ENCODE measurements around the gene KCNMB2.

KCNMB2 gene

GRCh38 chr3:178537122-178537705 is 978 bp downstream of the KCNMB2 start:
- Histone ChIP-seq H3K9ac (ENCODE audit: low read depth, low read length, poor library complexity) (no peak overlapping the region), H2AFZ (ENCODE audit: low read length) (no peak overlapping the region), H3K4me2 (ENCODE audit: insufficient read depth, low read length, poor library complexity, severe bottlenecking) (no peak overlapping the region), H3K36me3 (replicated peaks in 1 of 2; ENCODE audit: control insufficient read depth in 2 of 2, insufficient read depth in 2 of 2, low read length in 2 of 2) (no peaks in the 10 kb centered on the region), H3K4ac (ENCODE audit: low read length) (no peak overlapping the region), H2BK15ac (ENCODE audit: low read length) (no peak overlapping the region), H3K4me3 (ENCODE audit: low read length in 2 of 2) (no peak overlapping the region), H3K27ac (replicated peaks; ENCODE audit: low read length) (no peak overlapping the region), H2BK120ac (ENCODE audit: low read depth, low read length) (no peak overlapping the region), H4K8ac (ENCODE audit: low read depth, low read length) (no peak overlapping the region), H3K4me1 (ENCODE audit: control insufficient read depth in 2 of 2, insufficient read depth in 1 of 2, low read depth in 1 of 2, low read length in 2 of 2) (peaks cover 4 to 9% of the 10 kb centered on the region in 2 donors), H3K27me3 (ENCODE audit: control insufficient read depth in 3 of 3, insufficient read depth in 3 of 3, low read depth in 1 of 3, low read length in 3 of 3) (peaks cover 0 to 9% (median 0%) of the 10 kb centered on the region in 3 experiments), H3K14ac (ENCODE audit: low read length) (no peak overlapping the region), H3K9me3 (replicated peaks in 1 of 2; ENCODE audit: control insufficient read depth in 2 of 2, insufficient read depth in 1 of 2, low read depth in 1 of 2, low read length in 2 of 2) (no peaks in the 10 kb centered on the region), H3K18ac (ENCODE audit: low read length) (no peak overlapping the region), H2BK12ac (ENCODE audit: low read length) (no peak overlapping the region), H3K23ac (ENCODE audit: low read depth, low read length, poor library complexity) (no peak overlapping the region), H2BK5ac (ENCODE audit: low read length) (no peak overlapping the region), H3K79me1 (ENCODE audit: low read depth, low read length) (no peaks in the 10 kb centered on the region), H2AK5ac (ENCODE audit: low read depth, low read length) (no peak overlapping the region), H4K91ac (ENCODE audit: low read depth, low read length, poor library complexity) (no peak overlapping the region)
- DNase-seq (ENCODE audit: low spot score), result no peak
- no CpG with 5 or more reads among the region's 7 CpGs for WGBS, 2 donors (ENCODE audit: extremely low coverage in 2 of 2, insufficient read length in 2 of 2, insufficient replicate concordance in 1 of 2)

- Histone ChIP-seq H3K9ac (ENCODE audit: low read depth, low read length, poor library complexity) (no peak overlapping the region), H3K23ac (ENCODE audit: low read depth, low read length, poor library complexity) (no peak overlapping the region), H3K36me3 (replicated peaks in 1 of 2; ENCODE audit: control insufficient read depth in 2 of 2, insufficient read depth in 2 of 2, low read length in 2 of 2) (no peaks in the 10 kb centered on the region), H2AFZ (ENCODE audit: low read length) (no peak overlapping the region), H4K91ac (ENCODE audit: low read depth, low read length, poor library complexity) (no peak overlapping the region), H3K4me1 (ENCODE audit: control insufficient read depth in 2 of 2, insufficient read depth in 1 of 2, low read depth in 1 of 2, low read length in 2 of 2) (peaks cover 4 to 9% of the 10 kb centered on the region in 2 donors), H3K4ac (ENCODE audit: low read length) (no peak overlapping the region), H3K27ac (replicated peaks; ENCODE audit: low read length) (no peak overlapping the region), H4K8ac (ENCODE audit: low read depth, low read length) (no peak overlapping the region), H3K9me3 (replicated peaks in 1 of 2; ENCODE audit: control insufficient read depth in 2 of 2, insufficient read depth in 1 of 2, low read depth in 1 of 2, low read length in 2 of 2) (no peaks in the 10 kb centered on the region), H2AK5ac (ENCODE audit: low read depth, low read length) (no peak overlapping the region), H3K18ac (ENCODE audit: low read length) (no peak overlapping the region), H2BK12ac (ENCODE audit: low read length) (no peak overlapping the region), H2BK15ac (ENCODE audit: low read length) (no peak overlapping the region), H2BK5ac (ENCODE audit: low read length) (no peak overlapping the region), H3K4me2 (ENCODE audit: insufficient read depth, low read length, poor library complexity, severe bottlenecking) (no peak overlapping the region), H3K14ac (ENCODE audit: low read length) (no peak overlapping the region), H2BK120ac (ENCODE audit: low read depth, low read length) (no peak overlapping the region), H3K4me3 (ENCODE audit: low read length in 2 of 2) (no peak overlapping the region), H3K27me3 (ENCODE audit: control insufficient read depth in 3 of 3, insufficient read depth in 3 of 3, low read depth in 1 of 3, low read length in 3 of 3) (peaks cover 0 to 12% (median 0%) of the 10 kb centered on the region in 3 experiments), H3K79me1 (ENCODE audit: low read depth, low read length) (no peaks in the 10 kb centered on the region)
- no peak for DNase-seq (ENCODE audit: low spot score)
- WGBS, 2 donors (ENCODE audit: extremely low coverage in 2 of 2, insufficient read length in 2 of 2, insufficient replicate concordance in 1 of 2), result no CpG with 5 or more reads among the region's 4 CpGs
These were observed 1.8 kb downstream of the KCNMB2 start for GRCh38 chr3:178538056-178538455.

GRCh38 chr3:178540184-178540583 is 3.9 kb downstream of the KCNMB2 start:
- peaks cover 4 to 9% of the 10 kb centered on the region in 2 donors for H3K4me1 ChIP-seq (ENCODE audit: control insufficient read depth in 2 of 2, insufficient read depth in 1 of 2, low read depth in 1 of 2, low read length in 2 of 2)
- H2BK12ac ChIP-seq (ENCODE audit: low read length), result no peak overlapping the region
- no peak overlapping the region for H3K4ac ChIP-seq (ENCODE audit: low read length)
- no peak overlapping the region for H3K9ac ChIP-seq (ENCODE audit: low read depth, low read length, poor library complexity)
- H3K9me3 ChIP-seq (replicated peaks in 1 of 2; ENCODE audit: control insufficient read depth in 2 of 2, insufficient read depth in 1 of 2, low read depth in 1 of 2, low read length in 2 of 2), result no peaks in the 10 kb centered on the region
- no peak overlapping the region for H2BK15ac ChIP-seq (ENCODE audit: low read length)
- H3K27ac ChIP-seq (replicated peaks; ENCODE audit: low read length), result no peak overlapping the region
- no peak overlapping the region for H3K18ac ChIP-seq (ENCODE audit: low read length)
- H3K14ac ChIP-seq (ENCODE audit: low read length), result no peak overlapping the region
- H3K79me1 ChIP-seq (ENCODE audit: low read depth, low read length), result no peaks in the 10 kb centered on the region
- H2AFZ ChIP-seq (ENCODE audit: low read length), result no peak overlapping the region
- no peak overlapping the region for H3K23ac ChIP-seq (ENCODE audit: low read depth, low read length, poor library complexity)
- no peak overlapping the region for H2BK5ac ChIP-seq (ENCODE audit: low read length)
- 100% methylated on average over 1 of the region's 3 CpGs; no CpG with 5 or more reads in 1 of the 2 donors for WGBS, 2 donors (ENCODE audit: extremely low coverage in 2 of 2, insufficient read length in 2 of 2, insufficient replicate concordance in 1 of 2)
- H2AK5ac ChIP-seq (ENCODE audit: low read depth, low read length), result no peak overlapping the region
- H3K36me3 ChIP-seq (replicated peaks in 1 of 2; ENCODE audit: control insufficient read depth in 2 of 2, insufficient read depth in 2 of 2, low read length in 2 of 2), result no peaks in the 10 kb centered on the region
- no peak overlapping the region for H4K8ac ChIP-seq (ENCODE audit: low read depth, low read length)
- peaks cover 0 to 15% (median 0%) of the 10 kb centered on the region in 3 experiments for H3K27me3 ChIP-seq (ENCODE audit: control insufficient read depth in 3 of 3, insufficient read depth in 3 of 3, low read depth in 1 of 3, low read length in 3 of 3)
- DNase-seq (ENCODE audit: low spot score), result no peak
- H4K91ac ChIP-seq (ENCODE audit: low read depth, low read length, poor library complexity), result no peak overlapping the region
- no peak overlapping the region for H3K4me3 ChIP-seq (ENCODE audit: low read length in 2 of 2)
- H3K4me2 ChIP-seq (ENCODE audit: insufficient read depth, low read length, poor library complexity, severe bottlenecking), result no peak overlapping the region
- no peak overlapping the region for H2BK120ac ChIP-seq (ENCODE audit: low read depth, low read length)

DNA sequence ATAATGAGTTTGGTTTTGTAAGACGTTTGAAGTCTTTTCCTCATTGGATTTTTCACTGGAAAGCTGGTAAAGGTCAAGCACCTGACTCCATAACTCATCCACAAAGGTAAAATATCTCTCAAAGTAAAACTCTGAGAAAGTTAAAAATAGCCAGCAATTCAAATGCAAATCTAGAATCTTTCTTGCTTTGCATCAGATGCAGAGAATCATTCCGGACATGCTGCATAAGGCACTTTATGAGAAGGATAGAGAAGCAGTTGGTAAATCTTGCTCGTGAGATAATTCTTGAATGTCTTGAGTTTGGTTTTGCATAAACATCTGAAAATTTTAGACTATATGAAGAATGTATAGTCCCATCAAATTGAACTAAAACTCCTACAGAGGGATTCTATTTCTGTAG is 9.1 kb downstream of the KCNMB2 start:
- Histone ChIP-seq H3K79me1 (ENCODE audit: low read depth, low read length) (no peaks in the 10 kb centered on the region), H4K8ac (ENCODE audit: low read depth, low read length) (no peak overlapping the region), H3K18ac (ENCODE audit: low read length) (no peak overlapping the region), H3K14ac (ENCODE audit: low read length) (no peak overlapping the region), H2AFZ (ENCODE audit: low read length) (no peak overlapping the region), H3K27me3 (ENCODE audit: control insufficient read depth in 3 of 3, insufficient read depth in 3 of 3, low read depth in 1 of 3, low read length in 3 of 3) (peaks cover 0 to 6% (median 0%) of the 10 kb centered on the region in 3 experiments), H3K4me1 (ENCODE audit: control insufficient read depth in 2 of 2, insufficient read depth in 1 of 2, low read depth in 1 of 2, low read length in 2 of 2) (no peaks in the 10 kb centered on the region), H3K4ac (ENCODE audit: low read length) (no peak overlapping the region), H2BK5ac (ENCODE audit: low read length) (no peak overlapping the region), H2BK15ac (ENCODE audit: low read length) (no peak overlapping the region), H3K27ac (replicated peaks; ENCODE audit: low read length) (no peak overlapping the region), H2AK5ac (ENCODE audit: low read depth, low read length) (no peak overlapping the region), H3K4me2 (ENCODE audit: insufficient read depth, low read length, poor library complexity, severe bottlenecking) (no peak overlapping the region), H3K9ac (ENCODE audit: low read depth, low read length, poor library complexity) (no peak overlapping the region), H2BK12ac (ENCODE audit: low read length) (no peak overlapping the region), H3K23ac (ENCODE audit: low read depth, low read length, poor library complexity) (no peak overlapping the region), H3K36me3 (replicated peaks in 1 of 2; ENCODE audit: control insufficient read depth in 2 of 2, insufficient read depth in 2 of 2, low read length in 2 of 2) (no peaks in the 10 kb centered on the region), H2BK120ac (ENCODE audit: low read depth, low read length) (no peak overlapping the region), H3K9me3 (replicated peaks in 1 of 2; ENCODE audit: control insufficient read depth in 2 of 2, insufficient read depth in 1 of 2, low read depth in 1 of 2, low read length in 2 of 2) (no peaks in the 10 kb centered on the region), H4K91ac (ENCODE audit: low read depth, low read length, poor library complexity) (no peak overlapping the region), H3K4me3 (ENCODE audit: low read length in 2 of 2) (no peak overlapping the region)
- no CpG with 5 or more reads among the region's 3 CpGs for WGBS, 2 donors (ENCODE audit: extremely low coverage in 2 of 2, insufficient read length in 2 of 2, insufficient replicate concordance in 1 of 2)
- no peak for DNase-seq (ENCODE audit: low spot score)

All from neuronal stem cell (in vitro differentiated cells).